Left ventricle myocardium inferior (tissue), 1 donor: ENCODE data around the gene LRRN4CL. TPM values are rescaled to one million over a fixed set of nuclear protein-coding genes. Genes with fewer than 3 reads are reported as not detected.

Source experiments
- DNase-seq: peaks from one replicate; pipeline ENCODE4 v3.0.0-alpha.2; 2020
- H3K27ac ChIP-seq: fragments of 200-600 bp; replicated peaks from 2 replicates; pipeline ENCODE4 v1.8.0; 2021
- H3K27me3 ChIP-seq: fragments of 200-600 bp; 2 replicates; pipeline ENCODE4 v1.8.0; 2021; ENCODE audit warnings: low read depth
- H3K36me3 ChIP-seq: fragments of 200-600 bp; 2 replicates; pipeline ENCODE4 v1.8.0; 2021
- H3K4me1 ChIP-seq: fragments of 200-600 bp; 2 replicates; pipeline ENCODE4 v1.8.0; 2021
- H3K4me3 ChIP-seq: fragments of 200-600 bp; 2 replicates; pipeline ENCODE4 v1.8.0; 2021; ENCODE audit warnings: mild to moderate bottlenecking, moderate library complexity
- H3K9me3 ChIP-seq: fragments of 200-600 bp; replicated peaks from 2 replicates; pipeline ENCODE4 v1.8.0; 2021
- CTCF ChIP-seq: fragments of 200-600 bp; IDR thresholded peaks from 2 replicates; pipeline ENCODE4 v1.8.0; 2021; ENCODE audit warnings: antibody characterized with exemption, mild to moderate bottlenecking, borderline replicate concordance
- intact Hi-C: fragments of 100-400 bp; cut with micrococcal nuclease; formaldehyde crosslinking; loops from one replicate; pipeline ENCODE4 v1.11.0; 2022
- total RNA-seq: library from RNA; stranded (reverse); fragmentation: NEBNext Ultra II Directional; extraction: Animal tissue kit (Norgen Biotek cat#: 25700); gene quantifications from one replicate; pipeline ENCODE4 v1.2.1, GENCODE V29; 2021
- donor health status: DM: no; HTN: yes; CAD: no; lungs with severe emphysema.

LRRN4CL gene
- total RNA-seq, 1 donor from 2014 or later: 2.7 TPM

- H3K36me3 ChIP-seq: peaks cover 21% of the 10 kb centered on the region
- peak overlapping the region; percentile 95 for H3K27ac ChIP-seq
- H3K4me3 ChIP-seq: peak overlapping the region; percentile 93
- TF ChIP-seq CTCF: no peak
- no peaks in the 10 kb centered on the region for H3K27me3 ChIP-seq
- intact Hi-C loops: no loop called here
- no peak for DNase-seq
- H3K4me1 ChIP-seq: peaks cover 64% of the 10 kb centered on the region
- H3K9me3 ChIP-seq: no peaks in the 10 kb centered on the region
These were observed 23.6 kb downstream of the LRRN4CL start for GRCh38 chr11:62665599-62666258.

GRCh38 chr11:62665075-62665598 is 24.2 kb downstream of the LRRN4CL start, which contains the start of the genes C11orf98 and CSKMT:
TSS of gene C11orf98 (minus strand) at chr11:62665210. CDS start at chr11:62665169, 41 bp downstream.
TSS of gene CSKMT (plus strand) at chr11:62665312. CDS start at chr11:62665880, 568 bp downstream.
- Histone ChIP-seq H3K27me3 (no peaks in the 10 kb centered on the region), H3K4me1 (peaks cover 58% of the 10 kb centered on the region), H3K36me3 (peaks cover 21% of the 10 kb centered on the region), H3K9me3 (no peaks in the 10 kb centered on the region), H3K27ac (peak within 1 kb of the TSS; percentile 95), H3K4me3 (peak within 1 kb of the TSS; percentile 93)
- intact Hi-C loops: no loop called here
- peak; percentile 94 for DNase-seq
- TF ChIP-seq CTCF: no peak

- peaks cover 52% of the 10 kb centered on the region for H3K4me1 ChIP-seq
- H3K4me3 ChIP-seq: peak overlapping the region; percentile 93
- no peak for TF ChIP-seq CTCF
- peaks cover 21% of the 10 kb centered on the region for H3K36me3 ChIP-seq
- H3K9me3 ChIP-seq: no peaks in the 10 kb centered on the region
- peak; percentile 20 for DNase-seq
- intact Hi-C loops: no loop called here
- H3K27ac ChIP-seq: peak overlapping the region; percentile 95
- H3K27me3 ChIP-seq: no peaks in the 10 kb centered on the region
These were observed 24.8 kb downstream of the LRRN4CL start for GRCh38 chr11:62664405-62665074.

- Histone ChIP-seq H3K4me3 (no peak overlapping the region), H3K4me1 (peaks cover 12% of the 10 kb centered on the region), H3K36me3 (peaks cover 1% of the 10 kb centered on the region), H3K27ac (no peak overlapping the region), H3K9me3 (no peaks in the 10 kb centered on the region), H3K27me3 (no peaks in the 10 kb centered on the region)
- no peak for TF ChIP-seq CTCF
- no peak for DNase-seq
- intact Hi-C loops: no loop called here
These were observed 32.4 kb downstream of the LRRN4CL start for GRCh38 chr11:62656796-62657429.

GRCh38 chr11:62654297-62654696 is 35.0 kb downstream of the LRRN4CL start:
- H3K27ac ChIP-seq: no peak overlapping the region
- no peak for DNase-seq
- peaks cover 21% of the 10 kb centered on the region for H3K4me1 ChIP-seq
- H3K9me3 ChIP-seq: no peaks in the 10 kb centered on the region
- peaks cover 6% of the 10 kb centered on the region for H3K36me3 ChIP-seq
- no peak overlapping the region for H3K4me3 ChIP-seq
- TF ChIP-seq CTCF: no peak
- H3K27me3 ChIP-seq: no peaks in the 10 kb centered on the region
- intact Hi-C loops: no loop called here
